8988T (cell line): ENCODE results near the gene TMEM134.

Experiments
- DNase-seq: peaks from one replicate; pipeline ENCODE4 v3.0.0; 2011

Gene TMEM134

GRCh38 chr11:67420646-67421429, 48.2 kb downstream of the TMEM134 start:
- peak; percentile 100 for DNase-seq

- no peak for DNase-seq
These were observed 48.9 kb downstream of the TMEM134 start for GRCh38 chr11:67420147-67420645.

GRCh38 chr11:67419325-67420049, 49.6 kb downstream of the TMEM134 start:
- no peak for DNase-seq

- DNase-seq, result no peak
These were observed 50.4 kb downstream of the TMEM134 start for GRCh38 chr11:67418476-67419281.

GRCh38 chr11:67417425-67417824, 51.6 kb downstream of the TMEM134 start:
- DNase-seq, result no peak

GRCh38 chr11:67416416-67417335, 52.4 kb downstream of the TMEM134 start:
- DNase-seq, result no peak

GRCh38 chr11:67415501-67416304, 53.3 kb downstream of the TMEM134 start, which contains the start of gene CARNS1:
CARNS1 (plus strand) TSS chr11:67415678; CDS start chr11:67416200, 522 bp downstream.
- DNase-seq, result no peak

- no peak for DNase-seq
These were observed 55.7 kb downstream of the TMEM134 start for GRCh38 chr11:67413266-67413849.

GRCh38 chr11:67412495-67413179, 56.4 kb downstream of the TMEM134 start:
- no peak for DNase-seq

- no peak for DNase-seq
These were observed 57.3 kb downstream of the TMEM134 start for GRCh38 chr11:67411785-67412152.
